ENCODE measurements around the gene ANKRD50.

DNA sequence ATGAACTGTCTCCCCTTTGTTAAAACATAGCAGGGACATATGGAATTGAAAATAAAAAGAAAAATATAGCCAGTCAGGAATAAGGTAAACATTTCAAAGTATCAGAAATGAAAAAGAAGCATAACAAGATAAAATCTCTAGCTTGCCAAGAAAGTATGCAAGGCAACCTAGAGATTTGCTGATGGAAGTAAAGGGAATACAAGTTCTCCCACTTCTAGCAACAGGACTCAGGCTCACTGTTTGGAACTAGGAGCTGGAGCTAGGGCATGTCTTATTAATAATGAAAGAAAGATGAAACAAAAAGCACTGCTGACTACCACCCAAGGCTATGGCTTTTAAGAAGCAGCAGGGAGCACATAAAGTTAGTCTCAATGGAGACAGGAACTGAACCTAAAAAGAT is 18.2 kb downstream of the ANKRD50 start:
- TF ChIP-seq, protein P1, sequence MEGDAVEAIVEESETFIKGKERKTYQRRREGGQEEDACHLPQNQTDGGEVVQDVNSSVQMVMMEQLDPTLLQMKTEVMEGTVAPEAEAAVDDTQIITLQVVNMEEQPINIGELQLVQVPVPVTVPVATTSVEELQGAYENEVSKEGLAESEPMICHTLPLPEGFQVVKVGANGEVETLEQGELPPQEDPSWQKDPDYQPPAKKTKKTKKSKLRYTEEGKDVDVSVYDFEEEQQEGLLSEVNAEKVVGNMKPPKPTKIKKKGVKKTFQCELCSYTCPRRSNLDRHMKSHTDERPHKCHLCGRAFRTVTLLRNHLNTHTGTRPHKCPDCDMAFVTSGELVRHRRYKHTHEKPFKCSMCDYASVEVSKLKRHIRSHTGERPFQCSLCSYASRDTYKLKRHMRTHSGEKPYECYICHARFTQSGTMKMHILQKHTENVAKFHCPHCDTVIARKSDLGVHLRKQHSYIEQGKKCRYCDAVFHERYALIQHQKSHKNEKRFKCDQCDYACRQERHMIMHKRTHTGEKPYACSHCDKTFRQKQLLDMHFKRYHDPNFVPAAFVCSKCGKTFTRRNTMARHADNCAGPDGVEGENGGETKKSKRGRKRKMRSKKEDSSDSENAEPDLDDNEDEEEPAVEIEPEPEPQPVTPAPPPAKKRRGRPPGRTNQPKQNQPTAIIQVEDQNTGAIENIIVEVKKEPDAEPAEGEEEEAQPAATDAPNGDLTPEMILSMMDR (IDR thresholded peaks at IDR 0.05; ENCODE audit: low read length) = no peak
- no peak for TF ChIP-seq EZH2 (optimal IDR thresholded peaks at IDR 0.05; ENCODE audit: low read depth, low read length)
